ENCODE data around the gene KLHDC9. TPM values are rescaled to one million over a fixed set of nuclear protein-coding genes. Genes with fewer than 3 reads are reported as not detected.
"Not testable (repeated sequence)": the region's sequence is repeated elsewhere in the genome, so short reads cannot be mapped to it uniquely, and the experiment has no call there.

KLHDC9 gene
- total RNA-seq = 14.3 TPM

- DNase-seq (ENCODE audit: low spot score) = peak; percentile 80
These were observed at the start of gene KLHDC9 for GRCh38 chr1:161098210-161099068. TSS of gene KLHDC9 (plus strand) at chr1:161098361. CDS start at chr1:161098536, 175 bp downstream.

- no peak for DNase-seq (ENCODE audit: low spot score)
These were observed 49.0 kb upstream of the KLHDC9 start for GRCh38 chr1:161048949-161049722.

DNA sequence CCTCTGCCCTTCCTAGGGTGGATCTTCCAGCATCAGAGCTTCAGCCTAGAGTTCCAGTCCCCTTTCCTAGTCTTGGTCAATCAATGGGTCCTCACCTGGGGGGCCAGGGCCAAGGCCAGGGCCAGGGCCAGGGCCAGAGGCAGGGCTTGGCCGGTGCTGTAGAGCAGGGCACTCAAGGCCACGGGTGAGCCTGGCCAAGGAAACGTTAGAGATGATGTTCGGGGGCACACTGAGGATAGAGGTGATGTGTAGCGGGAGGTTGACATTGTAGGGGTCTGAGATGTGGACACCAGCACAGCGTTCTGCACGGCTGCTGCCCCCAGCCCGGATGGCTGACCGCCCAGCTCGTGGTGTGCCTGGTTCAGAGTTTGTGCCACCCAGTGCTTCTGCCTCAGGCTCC, 46.9 kb upstream of the KLHDC9 start:
- no peak for DNase-seq (ENCODE audit: low spot score)

- no peak for DNase-seq (ENCODE audit: low spot score)
These were observed 45.3 kb upstream of the KLHDC9 start for GRCh38 chr1:161052899-161053298.

DNA sequence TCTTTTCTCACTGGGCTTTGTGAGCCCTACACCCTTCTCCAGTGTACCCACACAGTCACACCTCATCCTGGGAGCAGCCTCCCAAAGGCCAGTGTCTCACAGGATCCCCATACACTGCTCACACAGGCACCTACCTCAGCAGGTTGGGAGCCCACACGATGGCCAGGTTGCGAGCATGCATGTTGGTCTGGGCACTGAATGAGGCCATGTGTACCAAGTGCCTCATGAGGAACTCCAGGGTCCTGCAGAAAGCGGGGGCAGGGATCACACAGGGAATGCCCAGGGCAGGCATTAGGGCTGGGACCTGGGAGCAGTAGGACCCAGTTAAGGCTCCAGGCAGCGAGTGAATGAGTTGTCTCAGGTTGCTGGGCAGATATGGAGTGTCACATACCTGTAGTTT, 43.9 kb upstream of the KLHDC9 start:
- DNase-seq (ENCODE audit: low spot score) = no peak

DNA sequence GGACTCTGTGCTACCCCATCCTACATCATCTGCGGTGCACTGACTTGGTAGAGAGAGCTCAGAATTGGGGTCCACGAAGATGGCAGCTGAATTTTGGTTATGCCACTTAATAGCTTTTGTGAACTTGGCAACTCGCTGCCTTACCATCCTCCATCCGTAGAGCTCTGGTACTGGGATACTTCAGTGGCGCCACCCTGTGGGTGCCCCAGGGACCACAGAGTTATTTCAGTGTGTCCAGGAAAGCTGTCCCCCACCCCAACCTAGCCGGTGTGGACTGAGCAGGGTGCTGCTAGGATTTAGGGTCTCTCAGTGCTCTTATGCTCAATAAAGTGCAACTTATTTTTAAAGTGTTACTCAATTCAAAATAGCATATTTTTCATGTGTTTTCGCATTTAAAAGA, 43.4 kb upstream of the KLHDC9 start:
- no peak for DNase-seq (ENCODE audit: low spot score)

GRCh38 chr1:161059293-161059692, 38.9 kb upstream of the KLHDC9 start:
- no peak for DNase-seq (ENCODE audit: low spot score)

DNA sequence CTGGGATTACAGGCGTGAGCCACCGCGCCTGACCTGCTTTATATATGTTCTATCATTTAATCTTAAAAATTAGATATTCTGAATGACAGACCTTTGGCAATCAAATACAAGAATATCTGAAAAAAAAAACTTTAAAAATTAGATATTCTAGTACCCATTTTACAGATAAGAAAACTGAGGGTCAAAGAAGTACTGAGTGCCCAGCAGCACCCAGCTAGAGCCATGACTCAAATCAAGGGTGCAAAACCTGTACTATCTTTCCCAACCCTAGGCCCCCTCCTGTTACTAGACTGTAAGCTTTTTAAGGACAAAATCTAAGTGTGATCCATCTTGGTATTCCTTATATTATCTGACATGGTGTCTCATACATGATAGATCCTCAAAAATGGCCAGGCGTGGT, 36.7 kb upstream of the KLHDC9 start:
- no peak for DNase-seq (ENCODE audit: low spot score)

DNA sequence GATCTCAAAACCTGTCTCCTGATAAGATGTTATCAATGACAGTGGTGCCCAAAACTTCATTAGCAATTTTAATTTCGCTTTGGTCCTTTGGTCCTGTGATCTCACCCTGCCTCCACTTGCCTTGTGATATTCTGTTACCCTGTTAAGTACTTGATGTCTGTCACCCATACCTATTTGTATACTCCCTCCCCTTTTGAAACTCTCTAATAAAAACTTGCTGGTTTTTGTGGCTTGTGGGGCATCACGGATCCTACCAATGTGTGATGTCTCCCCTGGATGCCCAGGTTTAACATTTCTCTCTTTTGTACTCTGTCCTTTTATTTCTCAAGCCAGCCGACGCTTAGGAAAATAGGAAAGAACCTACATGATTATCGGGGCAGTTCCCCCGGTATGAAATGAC, 34.2 kb upstream of the KLHDC9 start:
- DNase-seq (ENCODE audit: low spot score) = not testable (repeated sequence)

GRCh38 chr1:161065681-161066080, 32.5 kb upstream of the KLHDC9 start:
- not testable (repeated sequence) for DNase-seq (ENCODE audit: low spot score)

- DNase-seq (ENCODE audit: low spot score) = no peak
These were observed 31.5 kb upstream of the KLHDC9 start for GRCh38 chr1:161066694-161067093.

DNA sequence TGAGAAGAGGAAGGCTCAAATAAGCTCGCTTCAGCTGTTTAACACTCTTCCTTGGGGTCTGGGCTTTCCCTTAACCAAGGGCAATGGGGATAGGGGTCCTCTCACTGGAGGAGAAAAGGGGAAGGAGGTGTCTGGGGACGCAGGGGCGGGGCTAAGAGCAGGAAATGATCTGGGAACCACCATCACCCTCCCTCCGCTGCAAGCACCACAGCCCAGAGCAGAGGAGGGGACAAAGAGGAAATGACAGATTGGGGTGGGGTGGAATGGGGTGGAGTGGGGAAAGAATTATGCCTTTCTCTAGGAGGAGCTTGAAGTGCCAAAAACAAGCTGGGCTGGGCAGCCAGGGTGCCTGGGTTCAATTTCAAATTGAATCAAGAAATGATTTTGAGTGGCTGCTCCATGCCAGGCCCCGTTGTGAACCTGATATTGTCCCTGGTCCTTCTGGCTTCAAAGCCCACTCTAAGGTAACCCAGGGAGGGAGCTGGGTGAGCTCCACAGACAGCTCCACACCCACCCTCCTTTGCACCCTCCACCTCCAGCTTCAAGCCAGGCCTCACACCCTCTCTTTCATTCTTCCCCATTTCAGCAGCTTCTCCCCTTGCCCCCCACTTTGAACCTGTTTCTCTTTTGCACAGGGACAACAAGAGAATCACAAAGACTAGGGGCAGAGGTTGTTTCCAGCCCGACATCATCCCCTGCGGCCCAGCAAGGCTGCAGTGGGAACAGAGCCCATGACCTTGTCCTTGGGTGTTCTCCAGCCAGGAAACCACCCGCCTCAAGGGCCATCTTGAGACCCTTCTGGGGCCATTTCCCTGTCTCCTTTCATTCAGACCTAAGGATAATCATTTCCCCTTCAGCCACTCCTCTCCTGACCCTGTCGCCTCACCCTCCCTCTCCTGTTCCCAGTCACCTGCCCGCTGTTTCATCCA, 29.6 kb upstream of the KLHDC9 start:
- peak; percentile 62 for DNase-seq (ENCODE audit: low spot score)

DNA sequence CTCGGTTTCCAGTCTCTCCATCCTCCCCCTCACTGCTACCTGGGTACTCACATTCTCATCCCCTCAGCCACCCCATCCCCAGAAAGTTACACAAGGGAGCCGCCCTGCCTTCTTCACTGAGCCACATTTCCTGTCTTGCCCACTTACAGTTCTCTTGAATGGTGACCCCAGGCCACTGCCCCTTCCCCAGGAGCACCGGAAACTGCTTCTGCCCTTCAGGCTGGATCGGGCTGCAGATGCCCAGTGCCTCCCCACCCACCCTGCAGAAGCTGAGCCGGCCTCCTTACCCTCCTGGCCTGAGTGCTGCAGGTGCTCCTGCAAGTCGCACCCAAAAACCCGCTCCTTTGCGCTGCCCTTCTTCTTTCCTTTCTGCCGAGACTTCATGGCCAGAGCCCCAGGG, 28.9 kb upstream of the KLHDC9 start:
- no peak for DNase-seq (ENCODE audit: low spot score)

DNA sequence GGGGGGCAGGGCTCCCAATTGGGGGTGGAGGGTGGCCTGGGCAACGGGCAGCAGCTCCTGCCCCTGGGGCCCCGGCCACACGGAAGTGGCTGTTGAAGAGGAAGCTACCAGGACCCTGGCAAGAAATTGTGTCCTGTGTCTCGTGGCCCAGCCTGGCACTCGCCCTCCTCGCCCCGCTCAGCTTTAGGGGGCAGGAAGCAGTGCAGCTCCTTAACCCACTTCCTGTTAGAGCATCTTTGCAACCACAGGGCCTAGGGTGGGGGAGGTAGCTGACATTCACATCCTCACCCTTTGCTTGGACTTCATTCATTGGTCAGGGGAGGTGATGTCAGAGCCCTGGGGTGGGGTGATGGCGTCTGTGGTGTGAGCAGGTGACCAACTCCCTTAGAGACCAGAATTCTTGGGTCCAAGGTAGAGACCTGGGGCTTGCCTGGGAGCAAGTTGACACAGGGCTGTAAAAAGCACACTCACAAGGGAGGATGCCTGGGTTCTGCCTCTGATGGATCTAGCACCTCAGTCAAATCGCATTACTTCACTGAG, 28.4 kb upstream of the KLHDC9 start, which contains the start of gene ARHGAP30:
Gene ARHGAP30, minus strand, starts transcription at position 161 of the 540 bp plus-strand sequence. CDS start 267 bp downstream, outside the sequence.
- DNase-seq (ENCODE audit: low spot score) = peak; percentile 68

- DNase-seq (ENCODE audit: low spot score) = no peak
These were observed 27.4 kb upstream of the KLHDC9 start for GRCh38 chr1:161070761-161071160.

- DNase-seq (ENCODE audit: low spot score) = no peak
These were observed 26.2 kb upstream of the KLHDC9 start for GRCh38 chr1:161071886-161072371.

DNA sequence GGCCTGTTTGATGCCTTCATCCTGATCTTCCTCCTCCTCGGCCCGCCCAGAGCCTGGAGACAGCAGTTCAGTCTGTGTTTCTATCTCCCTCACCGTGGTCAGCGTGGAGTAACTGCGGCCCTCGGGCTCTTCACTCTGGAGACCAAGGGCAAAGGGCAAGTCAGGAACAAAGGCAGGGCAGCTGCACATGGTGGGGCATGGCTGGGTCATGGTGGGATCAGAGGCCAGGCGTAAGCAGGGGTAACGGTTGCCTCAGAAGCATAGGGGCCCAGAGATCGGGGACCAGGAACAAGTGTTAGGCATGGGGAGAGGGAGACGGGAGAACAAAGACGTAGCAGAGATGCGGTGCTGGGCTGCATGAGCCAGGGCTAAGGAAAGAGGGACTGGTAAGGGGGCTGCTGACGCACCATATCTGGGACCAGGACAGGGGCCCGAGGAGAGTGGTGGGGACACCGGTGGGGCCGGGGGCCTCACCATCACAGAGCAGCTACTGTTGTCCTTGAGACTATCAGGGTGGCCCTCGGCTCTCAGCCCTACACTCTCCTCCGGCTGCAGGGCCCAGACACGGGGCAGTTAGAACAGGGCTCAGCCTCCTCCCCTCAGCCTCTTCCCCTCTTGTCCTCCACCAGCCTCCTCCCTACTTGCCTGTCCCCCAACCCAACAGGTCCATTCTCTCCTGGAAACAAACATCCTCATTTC, 25.3 kb upstream of the KLHDC9 start:
- DNase-seq (ENCODE audit: low spot score) = no peak

GRCh38 chr1:161073474-161074121, 24.6 kb upstream of the KLHDC9 start:
- peak; percentile 54 for DNase-seq (ENCODE audit: low spot score)

DNA sequence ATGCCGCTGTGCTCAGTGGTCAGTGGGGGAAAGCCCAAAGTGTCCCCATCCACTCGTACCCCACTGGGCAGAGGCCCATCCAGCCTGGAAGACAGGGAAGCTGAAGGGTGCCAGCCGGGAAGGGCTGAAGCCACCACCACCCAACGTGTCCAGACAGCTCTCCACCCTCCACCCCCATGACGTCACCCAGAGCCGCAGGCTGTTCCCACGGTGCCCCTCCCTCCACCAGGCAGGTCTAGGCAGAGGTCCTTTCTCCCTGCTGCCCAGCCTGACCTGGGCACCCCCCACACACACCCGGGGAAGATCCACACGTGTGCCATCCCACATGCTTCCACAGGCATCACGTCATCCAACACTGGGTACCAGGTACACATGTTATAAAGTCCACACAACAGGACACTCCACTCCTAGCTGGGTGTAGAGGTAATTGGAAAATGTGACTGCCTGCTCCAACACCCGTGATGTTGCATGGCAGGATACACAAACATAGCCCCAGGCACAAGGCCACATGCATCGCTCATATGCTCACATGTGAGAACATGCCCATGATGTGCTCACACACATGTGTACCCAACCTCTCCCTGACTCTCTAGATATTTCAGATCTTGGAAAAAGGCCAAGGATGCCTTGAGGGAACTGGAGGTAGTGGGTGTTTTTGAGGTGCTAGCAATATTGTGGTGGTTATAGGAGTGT, 23.3 kb upstream of the KLHDC9 start:
- DNase-seq (ENCODE audit: low spot score) = no peak

All from mucosa of gallbladder (tissue), 1 donor.